Karpas-422 (cell line): ENCODE results near the gene SPDYE2. TPM values are rescaled to one million over a fixed set of nuclear protein-coding genes. Genes with fewer than 3 reads are reported as not detected.
"Not testable (repeated sequence)": the region's sequence is repeated elsewhere in the genome, so short reads cannot be mapped to it uniquely, and the experiment has no call there.

Experiments used
- DNase-seq: peaks from one replicate; pipeline ENCODE4 v3.0.0-alpha.2; 2015
- H2AFZ ChIP-seq: fragments of 200-600 bp; sonication (generic); 2 replicates; pipeline ENCODE4 v1.6.1; 2014; ENCODE audit warnings: antibody characterized with exemption, low read length, mixed read lengths
- H3K27ac ChIP-seq: fragments of 200-600 bp; sonication (generic); 2 replicates; pipeline ENCODE4 v1.5.1; 2014; ENCODE audit warnings: mild to moderate bottlenecking, low read length, moderate library complexity
- H3K27me3 ChIP-seq: fragments of 200-600 bp; sonication (generic); 2 replicates; pipeline ENCODE4 v1.6.1; 2014; ENCODE audit warnings: low read length, mixed read lengths
- H3K36me3 ChIP-seq: fragments of 200-600 bp; sonication (generic); 2 replicates; pipeline ENCODE4 v1.6.1; 2014; ENCODE audit warnings: low read length, mixed read lengths; ENCODE audit not compliant: insufficient read depth
- H3K4me1 ChIP-seq: fragments of 200-600 bp; sonication (generic); 2 replicates; pipeline ENCODE4 v1.6.1; 2014; ENCODE audit warnings: mild to moderate bottlenecking, low read length, mixed read lengths
- H3K4me2 ChIP-seq: fragments of 200-600 bp; sonication (generic); 2 replicates; pipeline ENCODE4 v1.6.1; 2014; ENCODE audit warnings: low read length, low read depth, mild to moderate bottlenecking; ENCODE audit not compliant: poor library complexity, severe bottlenecking
- H3K4me3 ChIP-seq: fragments of 200-600 bp; sonication (generic); 2 replicates; pipeline ENCODE4 v1.5.1; 2014; ENCODE audit warnings: mild to moderate bottlenecking, antibody characterized with exemption, low read length, mixed read lengths
- H3K79me2 ChIP-seq: fragments of 200-600 bp; sonication (generic); 2 replicates; pipeline ENCODE4 v1.6.1; 2014; ENCODE audit warnings: mild to moderate bottlenecking, low read length, mixed read lengths
- H3K9ac ChIP-seq: fragments of 200-600 bp; sonication (generic); 2 replicates; pipeline ENCODE4 v1.6.0; 2014; ENCODE audit warnings: low read length
- H3K9me2 ChIP-seq: fragments of 200-600 bp; sonication (generic), shearing (Covaris generic); replicated peaks from 2 replicates; pipeline ENCODE4 v1.6.0; 2014; ENCODE audit warnings: mild to moderate bottlenecking, low read length, moderate library complexity; ENCODE audit not compliant: insufficient read depth
- H3K9me3 ChIP-seq: fragments of 300-700, 200-600 bp; sonication (generic); 2 replicates; pipeline ENCODE4 v1.6.1; 2014; ENCODE audit warnings: low read length, mixed read lengths
- H4K20me1 ChIP-seq: fragments of 200-600 bp; sonication (generic); 2 replicates; pipeline ENCODE4 v1.6.1; 2014; ENCODE audit warnings: mild to moderate bottlenecking, antibody characterized with exemption, low read length, low read depth; ENCODE audit not compliant: insufficient read depth
- total RNA-seq: library from RNA; depleted of rRNA; stranded (reverse); fragments of >200 nt; shearing (Covaris generic); gene quantifications from 2 replicates; pipeline ENCODE4 v1.2.3, GENCODE V29; 2014; ENCODE audit warnings: low replicate concordance; rRNA removed

Gene SPDYE2, protein sequence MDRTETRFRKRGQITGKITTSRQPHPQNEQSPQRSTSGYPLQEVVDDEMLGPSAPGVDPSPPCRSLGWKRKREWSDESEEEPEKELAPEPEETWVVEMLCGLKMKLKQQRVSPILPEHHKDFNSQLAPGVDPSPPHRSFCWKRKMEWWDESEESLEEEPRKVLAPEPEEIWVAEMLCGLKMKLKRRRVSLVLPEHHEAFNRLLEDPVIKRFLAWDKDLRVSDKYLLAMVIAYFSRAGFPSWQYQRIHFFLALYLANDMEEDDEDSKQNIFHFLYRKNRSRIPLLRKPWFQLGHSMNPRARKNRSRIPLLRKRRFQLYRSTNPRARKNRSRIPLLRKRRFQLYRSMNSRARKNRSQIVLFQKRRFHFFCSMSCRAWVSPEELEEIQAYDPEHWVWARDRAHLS
- total RNA-seq, result not detected in 2 replicates

DNA sequence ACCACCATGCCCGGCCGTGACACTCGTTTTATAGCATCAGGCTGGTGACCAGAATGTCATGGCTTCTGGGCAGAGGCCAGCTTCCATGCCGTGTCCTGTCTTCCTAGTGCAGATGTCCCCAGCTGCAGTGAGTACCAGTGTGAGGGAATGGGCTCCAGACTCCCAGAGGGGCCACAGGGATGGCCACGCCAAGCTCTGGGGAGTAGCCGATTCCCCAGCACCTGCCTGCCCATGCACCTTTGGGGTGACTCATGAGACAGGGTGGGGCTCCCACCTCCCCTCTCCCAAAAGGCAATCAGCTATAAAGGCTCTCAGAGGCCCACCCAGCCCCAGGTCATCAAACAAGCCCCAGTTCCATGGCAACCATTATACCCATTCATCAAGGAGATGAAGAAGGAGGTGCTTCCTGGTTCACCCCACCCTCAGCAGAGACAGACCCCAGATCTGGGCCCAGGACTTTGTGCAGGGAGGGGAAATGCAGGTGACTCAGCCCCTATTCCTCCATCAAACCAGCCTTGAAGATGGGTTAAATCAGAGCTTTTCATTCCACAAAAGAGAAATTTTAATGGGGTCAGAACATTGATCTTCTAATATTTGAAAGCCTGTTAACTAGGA, at the start of gene SPDYE2:
Gene SPDYE2, plus strand, starts transcription at position 419 of the 615 bp plus-strand sequence. CDS start 2,030 bp downstream, outside the sequence.
- not testable (repeated sequence) for H3K4me1 ChIP-seq, H3K27me3 ChIP-seq, DNase-seq, H3K36me3 ChIP-seq, H3K9me3 ChIP-seq, H4K20me1 ChIP-seq, H3K4me3 ChIP-seq, H3K4me2 ChIP-seq, H2AFZ ChIP-seq, H3K79me2 ChIP-seq, H3K9ac ChIP-seq, H3K9me2 ChIP-seq, H3K27ac ChIP-seq

GRCh38 chr7:102503141-102503540, 47.9 kb upstream of the SPDYE2 start:
- H4K20me1 ChIP-seq, H3K79me2 ChIP-seq, H3K9me3 ChIP-seq, H3K36me3 ChIP-seq, H2AFZ ChIP-seq, H3K27me3 ChIP-seq, H3K9me2 ChIP-seq, H3K27ac ChIP-seq, H3K9ac ChIP-seq, DNase-seq, H3K4me1 ChIP-seq, H3K4me2 ChIP-seq, H3K4me3 ChIP-seq: not testable (repeated sequence)

DNA sequence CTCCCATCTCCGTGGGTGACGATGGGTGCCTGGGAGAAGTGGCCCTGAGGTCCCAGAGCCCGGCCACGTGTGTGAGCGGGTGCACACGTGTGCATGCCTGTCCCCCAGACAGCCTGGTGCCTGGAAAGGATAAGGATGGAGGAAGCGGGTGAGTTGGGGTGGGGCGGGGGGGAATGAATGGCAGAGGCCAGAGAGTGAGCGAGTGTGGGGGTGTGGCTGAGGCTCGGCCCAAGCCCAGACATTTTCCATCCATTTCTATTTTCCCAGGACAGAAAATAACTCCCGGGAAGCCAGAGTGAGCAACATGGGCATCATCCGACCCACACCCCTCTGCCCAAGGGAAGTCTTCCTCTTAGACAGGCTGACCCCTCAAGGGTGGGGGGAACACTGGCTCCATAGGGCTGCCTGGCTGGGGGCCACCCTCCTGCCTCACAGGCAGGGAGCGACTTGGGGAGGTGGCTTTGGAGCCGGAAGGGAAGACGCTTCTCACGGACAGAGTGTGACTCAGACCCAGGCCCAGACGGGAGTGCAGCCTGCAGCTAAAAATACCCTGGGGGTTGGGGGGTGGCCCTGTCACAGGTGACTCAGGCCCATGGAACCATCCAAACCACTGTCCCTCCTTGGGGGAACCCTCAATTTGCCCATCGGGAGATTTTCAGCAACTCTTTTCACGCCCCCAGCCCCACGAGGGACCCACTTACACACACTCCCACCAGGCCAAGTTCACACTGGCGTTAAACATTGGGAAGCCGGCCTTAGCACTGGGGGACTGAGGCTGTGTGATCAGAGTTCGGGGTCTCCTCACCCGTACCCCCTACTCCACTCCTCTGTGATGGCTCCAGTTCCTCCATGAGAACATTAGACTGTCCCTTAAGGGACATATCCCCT, 45.5 kb upstream of the SPDYE2 start:
- not testable (repeated sequence) for H4K20me1 ChIP-seq, DNase-seq, H3K79me2 ChIP-seq, H3K4me3 ChIP-seq, H3K9me2 ChIP-seq, H3K9me3 ChIP-seq, H3K4me2 ChIP-seq, H3K27ac ChIP-seq, H3K27me3 ChIP-seq, H3K4me1 ChIP-seq, H3K9ac ChIP-seq, H3K36me3 ChIP-seq, H2AFZ ChIP-seq

DNA sequence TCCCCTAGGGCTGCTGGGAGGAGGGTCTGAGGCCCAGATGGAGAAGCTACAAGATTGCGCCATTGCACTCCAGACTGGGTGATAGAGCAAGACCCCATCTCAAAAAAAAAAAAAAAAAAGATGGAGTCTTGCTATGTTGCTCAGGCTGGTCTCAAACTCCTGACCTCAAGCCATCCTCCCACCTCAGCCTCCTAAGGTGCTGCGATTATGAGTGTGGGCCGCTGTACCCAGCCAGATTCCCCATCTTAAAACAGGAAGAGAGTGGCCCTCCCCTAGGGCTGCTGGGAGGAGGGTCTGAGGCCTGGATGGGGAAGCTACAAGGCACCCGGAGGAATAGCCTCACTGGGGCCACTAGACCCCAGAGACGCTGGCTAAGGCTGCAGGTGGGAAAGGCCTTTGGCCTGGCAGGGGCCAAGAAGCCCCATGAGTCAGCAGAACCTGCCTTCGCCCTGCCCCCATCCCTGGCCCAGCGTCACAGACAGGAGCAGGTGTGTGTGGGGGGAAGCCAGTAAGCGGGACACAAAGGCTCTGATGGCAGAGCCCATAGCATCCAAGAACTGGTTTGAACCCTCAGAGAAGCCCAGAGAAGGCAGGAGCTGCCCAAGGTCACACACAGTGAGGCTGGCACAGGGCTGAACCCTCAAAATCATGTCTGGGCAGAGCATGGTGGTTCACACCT, 43.5 kb upstream of the SPDYE2 start:
- H3K36me3 ChIP-seq, H4K20me1 ChIP-seq, DNase-seq, H3K4me1 ChIP-seq, H3K9me2 ChIP-seq, H3K4me3 ChIP-seq, H3K9me3 ChIP-seq, H3K9ac ChIP-seq, H3K27ac ChIP-seq, H3K27me3 ChIP-seq, H3K4me2 ChIP-seq, H3K79me2 ChIP-seq, H2AFZ ChIP-seq: not testable (repeated sequence)

- H3K4me3 ChIP-seq, H3K4me2 ChIP-seq, H2AFZ ChIP-seq, H3K9me3 ChIP-seq, H4K20me1 ChIP-seq, H3K27me3 ChIP-seq, H3K36me3 ChIP-seq, H3K4me1 ChIP-seq, H3K9me2 ChIP-seq, DNase-seq, H3K79me2 ChIP-seq, H3K9ac ChIP-seq, H3K27ac ChIP-seq: not testable (repeated sequence)
These were observed 40.5 kb upstream of the SPDYE2 start for GRCh38 chr7:102510575-102510974.

GRCh38 chr7:102511860-102512522, 39.0 kb upstream of the SPDYE2 start:
- not testable (repeated sequence) for H2AFZ ChIP-seq, H3K27me3 ChIP-seq, H3K9me2 ChIP-seq, H3K4me1 ChIP-seq, H3K9ac ChIP-seq, H3K27ac ChIP-seq, H4K20me1 ChIP-seq, H3K36me3 ChIP-seq, H3K4me3 ChIP-seq, DNase-seq, H3K9me3 ChIP-seq, H3K79me2 ChIP-seq
- H3K4me2 ChIP-seq, result peak overlapping the region; percentile 23

DNA sequence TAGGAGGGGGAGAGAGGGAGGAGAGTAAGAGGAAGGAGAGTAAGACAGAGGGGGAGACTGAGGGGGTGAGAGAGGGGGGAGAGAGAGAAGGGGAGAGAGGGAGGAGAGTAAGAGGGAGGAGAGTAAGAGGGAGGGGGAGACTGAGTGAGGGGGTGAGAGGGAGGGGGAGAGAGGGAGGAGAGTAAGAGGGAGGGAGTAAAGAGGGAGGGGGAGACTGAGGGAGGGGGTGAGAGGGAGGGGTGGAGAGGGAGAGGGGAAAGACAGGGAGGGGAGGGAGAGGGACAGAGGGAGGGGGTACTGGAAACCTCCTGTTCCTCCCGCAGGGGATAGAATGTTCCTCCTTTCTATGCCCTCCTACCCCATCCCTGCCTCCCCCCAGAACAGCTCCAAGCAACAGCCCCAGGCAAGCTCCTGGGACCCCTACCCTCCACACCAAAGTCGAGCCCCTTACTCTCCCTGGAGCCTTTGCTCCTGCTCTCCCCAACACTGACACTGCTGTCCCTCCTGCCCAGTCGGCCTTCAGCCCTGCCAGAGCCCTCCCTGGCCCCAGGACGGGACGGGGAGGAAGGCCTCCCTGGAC, 38.3 kb upstream of the SPDYE2 start:
- not testable (repeated sequence) for H3K27me3 ChIP-seq, H3K4me3 ChIP-seq, H3K4me1 ChIP-seq, H2AFZ ChIP-seq, H4K20me1 ChIP-seq, H3K9ac ChIP-seq, H3K79me2 ChIP-seq, H3K36me3 ChIP-seq, H3K9me2 ChIP-seq, H3K27ac ChIP-seq, H3K9me3 ChIP-seq
- peak overlapping the region; percentile 23 for H3K4me2 ChIP-seq
- peak; percentile 70 for DNase-seq
